CD14-positive monocyte (primary cell): ENCODE data around the gene FAXC. TPM values are rescaled to one million over a fixed set of nuclear protein-coding genes. Genes with fewer than 3 reads are reported as not detected.

ENCODE experiments used
- DNase-seq, 3 donors: peaks; one replicate each; pipeline ENCODE4 v3.0.0-alpha.2; 2011 to 2022
- H2AFZ ChIP-seq: 2 replicates; pipeline ENCODE4 v1.6.0; 2012; ENCODE audit warnings: mild to moderate bottlenecking, low read depth, low read length, inconsistent platforms; ENCODE audit not compliant: insufficient read depth, poor library complexity, severe bottlenecking
- H3K27ac ChIP-seq, 2 donors: 1 replicate in 1 of 2; 2 replicates in 1 of 2; pipeline ENCODE4 v1.5.1; 2012 to 2013; ENCODE audit warnings: low read length in 2 of 2, control low read depth in 1 of 2, inconsistent platforms in 1 of 2, low read depth in 1 of 2, mild to moderate bottlenecking in 1 of 2
- H3K27me3 ChIP-seq, 2 donors: one replicate each; pipeline versions ENCODE4 v1.6.0 to v1.6.1; 2011 to 2013; ENCODE audit warnings: low read length in 2 of 2; ENCODE audit not compliant: control insufficient read depth in 2 of 2, insufficient read depth in 2 of 2
- H3K36me3 ChIP-seq, 2 donors: replicated peaks in 1 of 2; 1 replicate in 1 of 2; 2 replicates in 1 of 2; pipeline versions ENCODE4 v1.5.1 to v1.6.1; 2012 to 2013; ENCODE audit warnings: low read length in 2 of 2, control low read depth in 1 of 2, inconsistent platforms in 1 of 2, mild to moderate bottlenecking in 1 of 2; ENCODE audit not compliant: insufficient read depth in 2 of 2, control insufficient read depth in 1 of 2
- H3K4me1 ChIP-seq, 2 donors: 1 replicate in 1 of 2; 2 replicates in 1 of 2; pipeline versions ENCODE4 v1.5.1 to v1.6.1; 2012 to 2013; ENCODE audit warnings: low read length in 2 of 2, control low read depth in 1 of 2, inconsistent platforms in 1 of 2, mild to moderate bottlenecking in 1 of 2, moderate library complexity in 1 of 2; ENCODE audit not compliant: insufficient read depth in 2 of 2, control insufficient read depth in 1 of 2
- H3K4me2 ChIP-seq: replicated peaks from 2 replicates; pipeline ENCODE3; 2012; ENCODE audit warnings: low read length, moderate library complexity, mild to moderate bottlenecking; ENCODE audit not compliant: poor library complexity, severe bottlenecking; ENCODE audit errors: extremely low read depth
- H3K4me3 ChIP-seq, 3 experiments: fragments of 200-600 bp in 1 of 3; sonication (generic) in 1 of 3; replicated peaks in 1 of 3; 1 replicate in 2 of 3; 2 replicates in 1 of 3; pipeline ENCODE4 v1.5.1; 2011 to 2013; ENCODE audit warnings: low read length in 3 of 3, mild to moderate bottlenecking in 3 of 3, control low read depth in 2 of 3, low read depth in 2 of 3, inconsistent platforms in 1 of 3, moderate library complexity in 1 of 3
- H3K79me2 ChIP-seq: 2 replicates; pipeline ENCODE4 v1.6.0; 2012; ENCODE audit warnings: mild to moderate bottlenecking, control low read depth, inconsistent platforms, low read length, moderate library complexity; ENCODE audit not compliant: insufficient read depth
- H3K9ac ChIP-seq: 2 replicates; pipeline ENCODE4 v1.6.0; 2017; ENCODE audit warnings: low read length, mild to moderate bottlenecking; ENCODE audit not compliant: insufficient read depth, poor library complexity, severe bottlenecking
- H3K9me3 ChIP-seq, 2 donors: replicated peaks in 1 of 2; 1 replicate in 1 of 2; 2 replicates in 1 of 2; pipeline versions ENCODE4 v1.5.1 to v1.6.1; 2012 to 2013; ENCODE audit warnings: low read length in 2 of 2, control low read depth in 1 of 2; ENCODE audit not compliant: control insufficient read depth in 1 of 2, insufficient read depth in 1 of 2
- H4K20me1 ChIP-seq: 2 replicates; pipeline ENCODE4 v1.6.0; 2012; ENCODE audit warnings: mild to moderate bottlenecking, low read length, control low read depth, moderate library complexity; ENCODE audit not compliant: insufficient read depth
- H3K27ac Mint-ChIP-seq, 7 donors: one replicate each; pipeline ENCODE4 v1.8.0; 2020; ENCODE audit warnings: mild to moderate bottlenecking in 7 of 7, mixed read lengths in 7 of 7, moderate library complexity in 6 of 7, inconsistent platforms in 2 of 7
- H3K27me3 Mint-ChIP-seq, 3 donors: one replicate each; pipeline ENCODE4 v1.8.0; 2021 to 2022; ENCODE audit warnings: low read depth in 3 of 3, mild to moderate bottlenecking in 3 of 3, mixed read lengths in 3 of 3, moderate library complexity in 3 of 3, inconsistent platforms in 1 of 3
- H3K36me3 Mint-ChIP-seq, 2 donors: one replicate each; pipeline ENCODE4 v1.8.0; 2020; ENCODE audit warnings: mixed read lengths in 2 of 2, inconsistent platforms in 1 of 2, mild to moderate bottlenecking in 1 of 2
- H3K4me1 Mint-ChIP-seq: one replicate; pipeline ENCODE4 v1.8.0; 2020; ENCODE audit warnings: mild to moderate bottlenecking, mixed read lengths
- H3K4me3 Mint-ChIP-seq, 2 donors: one replicate each; pipeline ENCODE4 v1.8.0; 2020; ENCODE audit warnings: mild to moderate bottlenecking in 2 of 2, mixed read lengths in 2 of 2, moderate library complexity in 1 of 2
- H3K9me3 Mint-ChIP-seq, 7 donors: one replicate each; pipeline ENCODE4 v1.8.0; 2020 to 2022; ENCODE audit warnings: mixed read lengths in 7 of 7, mild to moderate bottlenecking in 6 of 7, moderate library complexity in 6 of 7, inconsistent platforms in 2 of 7
- whole genome bisulfite sequencing: methylation state at CpG from one replicate; pipeline ENCODE4 v1.1.5; 2013; ENCODE audit warnings: missing lambda C conversion rate; ENCODE audit not compliant: insufficient coverage; 5-methylcytosine and 5-hydroxymethylcytosine counted together
- intact Hi-C, 2 donors: fragments of 100-400 bp; cut with micrococcal nuclease; formaldehyde crosslinking; loops; one replicate each; pipeline versions ENCODE4 v1.15.0 to v1.15.1; 2023
- polyA plus RNA-seq, 3 donors: library from polyadenylated mRNA; depleted of rRNA in 1 of 3; unstranded in 2 of 3; stranded (reverse) in 1 of 3; fragments of 300-500 nt in 2 of 3; fragments of >200 nt in 1 of 3; fragmentation: Illumina TruSeq in 2 of 3; gene quantifications; 1 replicate in 2 of 3; 2 replicates in 1 of 3; pipeline ENCODE4 v1.2.3, GENCODE V29; 2012 to 2021
- TF ChIP-seq, protein P1 (sequence below): fragments of 200-600 bp; IDR thresholded peaks from one replicate; pipeline ENCODE4 v1.8.0; 2022; ENCODE audit warnings: antibody characterized with exemption, mild to moderate bottlenecking

FAXC gene
- polyA plus RNA-seq, 3 donors = not detected

GRCh38 chr6:99324996-99325395 is 24.5 kb downstream of the FAXC start:
- Histone ChIP-seq H4K20me1 (no peaks in the 10 kb centered on the region), H3K4me3 (no peak overlapping the region), H3K79me2 (no peaks in the 10 kb centered on the region), H3K9ac (no peak overlapping the region), H3K4me1 (no peaks in the 10 kb centered on the region), H2AFZ (no peak overlapping the region), H3K27ac (no peak overlapping the region), H3K4me2 (no peak overlapping the region), H3K9me3 (no peaks in the 10 kb centered on the region), H3K27me3 (no peaks in the 10 kb centered on the region), H3K36me3 (no peaks in the 10 kb centered on the region)
- no peak overlapping the region for H3K4me3 Mint-ChIP-seq
- peaks cover 6 to 7% (median 6%) of the 10 kb centered on the region in 3 donors for H3K27me3 Mint-ChIP-seq
- no peaks in the 10 kb centered on the region for H3K36me3 Mint-ChIP-seq
- DNase-seq = no peak
- no peak overlapping the region for H3K27ac Mint-ChIP-seq
- intact Hi-C loops = no loop called here
- H3K9me3 Mint-ChIP-seq = no peaks in the 10 kb centered on the region
- no peaks in the 10 kb centered on the region for H3K4me1 Mint-ChIP-seq
- TF ChIP-seq, protein P1, sequence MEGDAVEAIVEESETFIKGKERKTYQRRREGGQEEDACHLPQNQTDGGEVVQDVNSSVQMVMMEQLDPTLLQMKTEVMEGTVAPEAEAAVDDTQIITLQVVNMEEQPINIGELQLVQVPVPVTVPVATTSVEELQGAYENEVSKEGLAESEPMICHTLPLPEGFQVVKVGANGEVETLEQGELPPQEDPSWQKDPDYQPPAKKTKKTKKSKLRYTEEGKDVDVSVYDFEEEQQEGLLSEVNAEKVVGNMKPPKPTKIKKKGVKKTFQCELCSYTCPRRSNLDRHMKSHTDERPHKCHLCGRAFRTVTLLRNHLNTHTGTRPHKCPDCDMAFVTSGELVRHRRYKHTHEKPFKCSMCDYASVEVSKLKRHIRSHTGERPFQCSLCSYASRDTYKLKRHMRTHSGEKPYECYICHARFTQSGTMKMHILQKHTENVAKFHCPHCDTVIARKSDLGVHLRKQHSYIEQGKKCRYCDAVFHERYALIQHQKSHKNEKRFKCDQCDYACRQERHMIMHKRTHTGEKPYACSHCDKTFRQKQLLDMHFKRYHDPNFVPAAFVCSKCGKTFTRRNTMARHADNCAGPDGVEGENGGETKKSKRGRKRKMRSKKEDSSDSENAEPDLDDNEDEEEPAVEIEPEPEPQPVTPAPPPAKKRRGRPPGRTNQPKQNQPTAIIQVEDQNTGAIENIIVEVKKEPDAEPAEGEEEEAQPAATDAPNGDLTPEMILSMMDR = no peak

- H3K4me2 ChIP-seq = no peak overlapping the region
- DNase-seq = no peak
- no peak overlapping the region for H3K27ac ChIP-seq
- H3K9ac ChIP-seq = no peak overlapping the region
- no CpG with 5 or more reads among the region's 3 CpGs for WGBS
- H4K20me1 ChIP-seq = no peaks in the 10 kb centered on the region
- Mint-ChIP-seq H3K4me3 (no peak overlapping the region), H3K27me3 (peaks cover 3 to 10% (median 10%) of the 10 kb centered on the region in 3 donors), H3K27ac (no peak overlapping the region), H3K36me3 (no peaks in the 10 kb centered on the region), H3K4me1 (no peaks in the 10 kb centered on the region), H3K9me3 (no peaks in the 10 kb centered on the region)
- no peaks in the 10 kb centered on the region for H3K36me3 ChIP-seq
- no peaks in the 10 kb centered on the region for H3K4me1 ChIP-seq
- H3K4me3 ChIP-seq = no peak overlapping the region
- H3K27me3 ChIP-seq = no peaks in the 10 kb centered on the region
- intact Hi-C loops = no loop called here
- H3K79me2 ChIP-seq = no peaks in the 10 kb centered on the region
- TF ChIP-seq, protein P1 = no peak
- H3K9me3 ChIP-seq = no peaks in the 10 kb centered on the region
- no peak overlapping the region for H2AFZ ChIP-seq
These were observed 30.9 kb downstream of the FAXC start for GRCh38 chr6:99318566-99318965.
